Measurements from ENCODE around the gene NDST3.

DNA sequence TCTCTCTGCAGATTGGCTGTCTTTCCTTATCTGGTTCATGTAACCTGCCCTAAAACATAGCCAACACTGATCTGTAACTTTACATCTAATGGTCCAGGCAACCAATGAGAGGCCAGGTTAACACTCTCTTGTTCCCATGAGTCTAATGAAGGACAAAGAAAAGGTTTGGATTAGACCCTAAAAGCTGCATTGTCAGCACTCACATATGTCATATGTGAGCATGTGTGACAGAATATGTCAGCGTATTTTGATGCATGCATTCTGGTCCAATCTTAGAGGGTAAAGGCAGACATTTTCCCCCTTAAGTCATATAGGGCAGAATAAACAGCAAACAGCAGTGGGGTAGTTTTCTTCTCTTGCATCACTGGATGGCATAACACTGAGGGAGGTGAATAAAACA, 3.7 kb downstream of the NDST3 start:
- TF ChIP-seq POLR2A (IDR thresholded peaks at IDR 0.05) (no peak), POLR2AphosphoS5 (IDR thresholded peaks at IDR 0.05; ENCODE audit: insufficient read depth in 1 of 2, low read depth in 1 of 2) (no peak)
- TF ChIP-seq, protein P1, sequence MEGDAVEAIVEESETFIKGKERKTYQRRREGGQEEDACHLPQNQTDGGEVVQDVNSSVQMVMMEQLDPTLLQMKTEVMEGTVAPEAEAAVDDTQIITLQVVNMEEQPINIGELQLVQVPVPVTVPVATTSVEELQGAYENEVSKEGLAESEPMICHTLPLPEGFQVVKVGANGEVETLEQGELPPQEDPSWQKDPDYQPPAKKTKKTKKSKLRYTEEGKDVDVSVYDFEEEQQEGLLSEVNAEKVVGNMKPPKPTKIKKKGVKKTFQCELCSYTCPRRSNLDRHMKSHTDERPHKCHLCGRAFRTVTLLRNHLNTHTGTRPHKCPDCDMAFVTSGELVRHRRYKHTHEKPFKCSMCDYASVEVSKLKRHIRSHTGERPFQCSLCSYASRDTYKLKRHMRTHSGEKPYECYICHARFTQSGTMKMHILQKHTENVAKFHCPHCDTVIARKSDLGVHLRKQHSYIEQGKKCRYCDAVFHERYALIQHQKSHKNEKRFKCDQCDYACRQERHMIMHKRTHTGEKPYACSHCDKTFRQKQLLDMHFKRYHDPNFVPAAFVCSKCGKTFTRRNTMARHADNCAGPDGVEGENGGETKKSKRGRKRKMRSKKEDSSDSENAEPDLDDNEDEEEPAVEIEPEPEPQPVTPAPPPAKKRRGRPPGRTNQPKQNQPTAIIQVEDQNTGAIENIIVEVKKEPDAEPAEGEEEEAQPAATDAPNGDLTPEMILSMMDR (IDR thresholded peaks at IDR 0.05), result no peak
